Caki2 (cell line): ENCODE measurements around the gene TBXAS1. TPM values are rescaled to one million over a fixed set of nuclear protein-coding genes. Genes with fewer than 3 reads are reported as not detected.

Experiments used
- DNase-seq: peaks from one replicate; pipeline ENCODE4 v3.0.0-alpha.2; 2015; ENCODE audit warnings: low read depth
- in situ Hi-C: cut with HindIII; loops from 2 replicates; pipeline ENCODE4 v1.10.0; 2016; ENCODE audit warnings: low sequenced_read_pairs, low pct_unique_long_range_greater_than_20kb, mixed read lengths
- total RNA-seq: library from RNA; depleted of rRNA; stranded (reverse); fragments of >200 nt; shearing (Covaris generic); gene quantifications from 2 replicates; pipeline ENCODE4 v1.2.3, GENCODE V29; 2014; ENCODE audit warnings: low replicate concordance; rRNA removed

The TBXAS1 gene
- total RNA-seq = 48.6 and 77.6 TPM in 2 replicates

DNA sequence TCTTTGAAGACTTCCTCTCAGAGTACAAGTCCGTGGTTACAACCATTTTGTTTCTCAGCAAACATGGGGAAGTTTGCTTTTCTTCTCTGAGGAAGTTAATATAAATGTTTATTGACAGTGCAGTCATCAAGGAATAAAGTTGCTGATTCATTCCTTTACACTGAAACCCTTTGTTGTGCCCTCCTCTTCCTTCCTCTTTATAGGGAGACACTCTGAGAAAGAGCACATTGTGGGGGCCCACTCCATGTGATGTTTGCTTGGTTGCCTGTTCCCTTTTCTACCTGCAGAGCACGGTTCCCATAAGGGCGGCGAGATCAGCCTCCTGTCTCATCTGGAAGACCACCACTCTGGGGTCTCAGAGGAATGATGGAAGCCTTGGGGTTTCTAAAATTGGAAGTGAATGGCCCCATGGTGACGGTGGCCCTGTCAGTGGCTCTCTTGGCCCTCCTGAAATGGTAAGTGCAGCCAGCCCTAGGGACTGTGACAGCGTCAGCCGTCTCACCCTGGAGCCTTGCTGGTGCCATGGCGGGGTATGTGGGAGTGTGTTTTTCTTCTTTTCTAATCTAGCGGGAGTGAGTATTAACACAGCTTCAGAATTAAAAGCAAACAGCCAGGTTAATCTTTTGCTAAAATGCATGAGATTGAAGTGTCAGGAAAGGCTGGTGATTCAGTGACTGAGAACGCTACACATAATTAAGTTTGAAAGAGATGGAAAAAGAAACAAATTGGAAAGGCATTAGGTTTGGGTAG is at the start of gene TBXAS1:
TBXAS1 (plus strand) TSS at position 240 of the 750 bp plus-strand sequence; CDS start at position 367, 127 bp downstream.
- DNase-seq = peak; percentile 94
- in situ Hi-C loops = no loop called here

DNA sequence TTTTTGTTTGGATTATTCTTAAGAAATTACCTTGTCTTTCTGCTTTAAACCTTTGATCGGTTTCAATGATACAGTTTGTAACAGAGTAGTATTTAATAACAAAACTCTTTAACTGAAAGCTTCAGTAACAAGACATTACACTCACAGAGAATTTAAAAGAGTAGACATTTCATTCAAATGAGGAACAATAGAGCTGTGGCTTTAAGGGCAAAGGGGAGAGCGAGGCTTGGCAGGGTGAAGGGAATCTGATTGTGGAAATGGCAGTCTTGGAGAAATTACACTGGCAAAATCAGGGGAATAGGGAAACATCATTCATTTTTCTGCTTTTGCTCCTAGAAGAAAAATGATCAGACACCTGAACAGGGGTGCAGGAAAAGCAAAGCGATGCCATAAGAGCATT is 46.1 kb upstream of the TBXAS1 start:
- DNase-seq = no peak
- in situ Hi-C loops = no loop called here

DNA sequence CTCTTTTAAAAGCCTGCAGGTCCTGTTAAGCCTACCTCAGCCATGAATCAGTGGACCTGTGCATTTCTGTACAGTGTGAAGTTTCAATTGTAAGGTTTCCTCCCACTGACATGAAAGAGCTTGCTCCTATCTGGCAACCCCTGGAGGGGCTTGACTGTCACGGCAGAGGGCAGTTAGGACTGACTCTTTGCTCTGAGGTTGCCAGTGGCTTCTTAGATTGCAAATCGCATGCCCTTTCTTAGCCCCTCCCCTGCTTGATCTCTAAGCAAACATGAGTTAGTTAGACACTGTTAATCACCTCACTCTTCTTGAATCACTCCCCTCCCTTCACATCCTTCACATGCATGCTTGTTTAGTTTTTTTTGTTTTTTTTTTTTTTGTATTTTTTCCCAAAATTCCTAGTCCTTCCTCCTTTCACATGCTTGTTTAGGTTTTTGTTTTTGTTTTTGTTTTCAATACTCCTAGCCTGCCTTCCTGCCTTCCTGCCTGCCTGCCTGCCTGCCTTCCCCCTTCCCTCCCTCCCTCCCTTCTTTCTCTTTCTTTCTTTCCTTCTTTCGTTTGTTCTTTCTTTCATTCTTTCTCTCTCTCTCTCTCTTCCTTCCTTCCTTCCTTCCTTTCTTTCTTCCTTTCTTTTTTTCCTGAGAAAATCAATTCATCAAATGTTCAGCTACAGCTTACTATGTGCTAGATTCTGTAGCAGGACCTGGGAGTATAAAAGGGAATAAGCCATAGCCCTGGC is 45.2 kb upstream of the TBXAS1 start:
- DNase-seq = no peak
- in situ Hi-C loops = no loop called here

DNA sequence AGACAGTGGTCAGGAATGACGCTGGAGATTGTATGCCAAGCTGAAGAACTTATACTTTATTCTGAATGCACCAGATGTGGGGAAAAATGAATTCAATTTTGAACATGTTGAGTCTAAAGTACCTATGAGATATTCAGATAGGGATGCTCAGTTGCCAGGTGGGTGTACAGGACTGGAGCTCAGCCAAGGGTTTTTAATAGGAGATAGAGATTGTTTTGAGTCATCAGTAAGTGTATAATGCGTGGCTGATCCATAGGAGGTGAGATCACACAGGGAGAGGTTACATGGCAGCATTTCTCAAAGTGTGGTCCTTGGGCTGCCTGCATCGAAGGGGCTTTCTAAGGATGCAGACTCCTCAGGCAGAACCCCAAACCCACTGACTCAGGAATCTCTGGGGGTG is 44.4 kb upstream of the TBXAS1 start:
- DNase-seq = no peak
- in situ Hi-C loops = no loop called here

DNA sequence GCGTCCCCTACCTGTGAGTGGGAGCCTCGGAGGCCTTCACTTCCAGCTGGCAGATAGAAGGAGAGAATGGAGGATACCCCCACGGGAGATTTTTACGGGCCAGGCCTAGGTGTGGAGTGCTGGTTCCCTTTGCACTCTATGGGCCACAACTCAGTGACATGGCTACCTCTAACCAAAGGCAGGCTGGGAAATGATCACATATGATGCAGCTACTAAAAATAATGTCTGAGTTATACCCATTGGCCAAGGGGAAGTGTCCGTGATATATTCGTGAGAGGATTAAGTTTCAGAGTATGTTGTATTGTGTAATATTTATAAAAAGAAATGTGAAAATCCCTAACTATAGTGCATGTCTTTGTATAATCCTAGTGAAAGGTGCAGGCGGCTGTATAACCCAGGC is 37.7 kb upstream of the TBXAS1 start:
- in situ Hi-C loops = no loop called here
- DNase-seq = no peak

DNA sequence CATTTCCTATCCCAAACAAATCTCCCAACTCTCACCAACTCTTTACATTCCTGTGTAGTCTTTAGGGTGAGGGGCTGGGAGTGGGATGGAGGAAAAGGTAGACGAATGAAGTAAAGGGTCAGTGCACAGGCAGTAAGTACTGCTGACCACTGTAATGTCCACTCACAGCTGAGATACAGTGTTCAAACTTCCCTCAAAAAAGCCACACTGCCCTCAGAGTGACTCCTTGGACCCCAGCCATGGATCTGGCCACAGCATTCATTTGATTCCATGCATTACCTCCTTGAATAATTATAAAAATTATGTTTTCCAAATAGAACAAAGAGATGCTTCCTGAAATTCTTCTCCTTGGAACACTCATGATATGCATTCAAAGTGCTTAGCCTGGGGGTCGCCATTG is 31.5 kb upstream of the TBXAS1 start:
- in situ Hi-C loops = no loop called here
- DNase-seq = no peak

DNA sequence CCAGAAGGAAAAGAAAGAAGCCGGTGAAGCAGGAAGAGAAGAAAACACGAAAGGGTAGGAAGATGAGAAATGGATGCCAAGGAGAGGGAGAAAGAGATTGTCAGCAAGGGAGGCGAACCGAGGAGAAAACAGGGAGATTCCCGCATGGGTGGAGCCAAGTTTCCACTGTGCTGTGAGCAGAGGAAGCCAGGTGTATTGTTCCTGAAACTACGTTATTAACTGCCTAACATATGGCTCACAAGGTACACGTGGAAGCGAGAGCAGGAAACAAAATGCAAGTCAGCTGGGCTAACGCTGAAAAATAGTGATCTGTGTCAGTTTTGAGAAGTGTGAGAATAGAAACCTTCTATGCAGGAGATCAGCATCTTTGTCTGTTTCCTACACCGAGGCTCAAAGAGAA is 30.8 kb upstream of the TBXAS1 start:
- in situ Hi-C loops = no loop called here
- no peak for DNase-seq

DNA sequence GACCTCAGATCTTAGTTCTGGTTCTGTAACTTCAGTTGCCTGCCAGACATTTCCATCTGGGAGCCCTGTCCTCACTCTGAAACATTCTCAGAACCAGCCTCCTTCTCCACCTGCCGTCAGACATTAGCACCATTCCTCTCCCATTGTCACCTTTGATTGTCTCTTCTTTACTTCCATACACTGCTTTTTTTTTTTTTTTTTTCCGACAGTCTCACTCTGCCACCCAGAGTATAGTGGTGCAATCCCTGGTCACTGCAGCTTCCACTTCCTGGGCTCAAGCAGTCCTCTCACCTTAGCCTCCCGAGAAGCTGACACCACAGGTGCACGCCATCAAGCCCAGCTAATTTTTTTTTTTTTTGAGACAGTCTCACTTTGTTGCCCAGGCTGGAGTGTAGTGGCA is 30.2 kb upstream of the TBXAS1 start:
- in situ Hi-C loops = no loop called here

DNA sequence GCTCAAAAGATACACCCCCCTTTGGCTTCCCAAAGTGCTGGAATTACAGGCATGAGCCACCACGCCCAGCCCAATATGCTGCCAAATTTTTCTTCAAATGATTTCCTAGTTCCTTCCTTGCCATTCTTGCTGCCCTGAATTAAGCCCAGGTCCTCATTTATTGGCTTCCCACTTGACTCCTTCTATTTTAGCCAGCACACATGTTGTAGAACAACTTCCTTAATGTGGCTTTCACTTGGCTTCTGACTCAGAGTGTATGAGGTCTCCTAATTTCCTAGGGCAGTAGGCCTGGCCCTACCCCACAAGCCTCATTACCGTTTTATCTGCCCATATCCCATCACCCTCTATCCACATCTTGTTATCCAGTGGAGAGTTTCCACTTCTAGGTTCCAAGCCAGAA is 29.5 kb upstream of the TBXAS1 start:
- in situ Hi-C loops = no loop called here
- DNase-seq = no peak

More for the DNA sequence above, 30.2 kb upstream of the TBXAS1 start:
- no peak for DNase-seq

DNA sequence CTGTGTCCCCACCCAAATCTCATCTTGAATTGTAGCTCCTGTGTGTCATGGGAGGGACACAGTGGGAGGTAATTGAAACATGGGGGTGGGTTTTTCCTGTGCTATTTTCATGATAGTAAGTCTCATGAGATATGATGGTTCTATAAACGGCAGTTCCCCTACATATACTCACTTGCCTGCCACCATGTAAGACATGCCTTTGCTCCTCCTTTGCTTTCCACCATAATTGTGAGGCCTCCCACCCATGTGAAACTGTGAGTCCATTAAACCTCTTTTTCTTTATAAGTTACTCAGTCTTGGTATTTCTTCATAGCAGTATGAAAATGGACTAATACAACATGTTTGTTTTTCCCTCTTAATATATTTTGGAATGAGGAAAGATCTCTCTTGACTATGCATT is 24.5 kb upstream of the TBXAS1 start:
- in situ Hi-C loops = no loop called here
- no peak for DNase-seq

DNA sequence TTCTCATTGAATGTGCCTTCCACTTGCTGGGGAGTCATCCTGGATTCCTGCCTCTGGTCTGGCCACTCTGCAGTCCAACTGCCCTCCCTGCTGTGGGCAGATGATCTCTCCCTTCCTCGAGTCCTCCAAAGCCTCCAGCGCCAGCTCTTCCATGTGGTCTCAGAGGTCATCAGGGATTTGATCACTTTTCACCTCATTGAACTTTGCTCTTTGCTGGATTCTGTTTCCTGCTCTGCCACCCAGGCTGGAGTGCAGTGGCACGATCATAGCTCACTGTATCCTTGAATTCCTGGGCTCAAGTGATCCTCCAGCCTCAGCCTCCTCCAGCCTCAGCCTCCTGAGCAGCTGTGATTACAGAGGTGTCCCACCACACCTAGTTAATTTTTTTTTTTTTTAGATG is 22.1 kb upstream of the TBXAS1 start:
- in situ Hi-C loops = no loop called here
- DNase-seq = no peak

DNA sequence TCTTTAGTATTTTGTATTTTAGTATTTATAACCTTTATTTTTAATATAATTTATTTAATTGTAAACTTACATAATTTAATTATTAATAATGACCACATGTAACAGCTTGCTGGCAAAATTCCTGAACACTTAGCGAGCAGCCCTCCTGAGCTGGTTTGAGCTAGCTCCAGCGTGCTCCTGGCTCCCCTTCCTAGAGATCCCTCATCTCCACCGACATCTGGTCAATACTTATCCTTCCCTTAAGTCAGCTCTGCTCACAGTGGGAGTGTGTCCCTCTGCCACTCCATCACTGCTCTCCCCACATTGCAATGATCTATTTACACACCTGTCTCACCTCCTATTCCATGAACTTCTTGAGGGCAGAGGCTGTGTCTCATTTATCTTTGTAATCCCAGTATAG is 20.6 kb upstream of the TBXAS1 start:
- no peak for DNase-seq
- in situ Hi-C loops = no loop called here

DNA sequence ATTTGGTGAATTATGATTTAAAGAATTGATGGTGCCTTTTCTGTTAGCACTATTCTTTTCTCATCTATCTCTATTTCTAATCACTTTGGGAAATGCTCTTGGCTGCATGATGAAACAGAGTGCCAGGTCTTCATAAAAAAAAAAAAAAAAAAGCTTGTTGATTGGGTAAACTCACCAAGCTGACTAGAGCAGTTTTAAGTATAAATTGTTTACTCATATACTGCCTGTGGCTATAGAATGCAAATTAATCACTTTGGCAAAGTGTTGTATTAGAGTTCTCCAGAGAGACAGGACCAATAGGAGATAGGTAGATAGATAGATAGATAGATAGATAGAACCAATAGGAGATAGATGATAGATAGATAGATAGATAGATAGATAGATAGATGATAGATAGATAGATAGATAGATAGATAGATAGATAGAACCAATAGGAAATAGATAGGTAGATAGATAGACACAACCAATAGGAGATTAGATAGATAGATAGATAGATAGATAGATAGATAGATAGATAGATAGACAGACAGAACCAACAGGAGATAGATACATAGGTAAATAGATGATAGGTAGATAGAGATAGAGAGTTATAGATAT is 20.1 kb upstream of the TBXAS1 start:
- in situ Hi-C loops = no loop called here
- no peak for DNase-seq

DNA sequence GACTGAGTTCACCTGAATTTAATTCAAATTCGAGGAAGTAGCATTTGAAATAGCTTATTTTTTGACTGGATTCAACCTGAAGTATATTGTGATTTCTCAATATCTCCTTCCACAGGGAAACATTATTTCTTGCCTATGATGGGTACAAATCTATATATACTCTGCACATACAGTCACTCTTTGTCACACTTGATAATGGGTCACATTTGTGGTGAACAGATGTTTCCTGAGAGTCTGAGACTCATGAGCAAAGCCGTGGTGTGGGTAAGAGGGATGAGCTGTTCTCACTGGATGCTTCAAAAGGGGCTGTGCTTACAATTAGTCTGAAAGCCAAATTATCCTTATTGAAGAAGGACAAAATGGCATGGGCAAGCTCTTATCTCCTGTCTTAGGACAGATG is 18.0 kb upstream of the TBXAS1 start:
- no peak for DNase-seq
- in situ Hi-C loops = no loop called here

DNA sequence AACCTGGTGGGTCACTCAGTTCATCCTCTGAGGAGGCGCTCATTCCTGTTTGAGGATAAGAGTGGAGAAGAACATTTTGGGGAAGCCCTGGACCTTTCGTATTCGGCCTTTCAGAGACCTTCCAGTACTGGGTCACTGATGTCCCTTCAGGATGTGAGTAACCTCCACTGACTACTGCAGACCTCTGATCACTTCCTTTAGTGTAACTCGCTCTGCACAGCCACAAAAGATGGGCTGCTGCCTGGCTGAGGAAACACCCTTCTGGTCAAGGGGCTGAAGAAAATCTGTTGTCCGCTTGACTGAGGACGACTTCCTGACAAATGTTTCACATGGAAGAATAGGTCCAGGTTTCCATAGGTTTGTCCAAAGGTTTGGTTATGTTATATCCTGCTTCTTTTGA is 15.9 kb upstream of the TBXAS1 start:
- in situ Hi-C loops = no loop called here
- DNase-seq = no peak

DNA sequence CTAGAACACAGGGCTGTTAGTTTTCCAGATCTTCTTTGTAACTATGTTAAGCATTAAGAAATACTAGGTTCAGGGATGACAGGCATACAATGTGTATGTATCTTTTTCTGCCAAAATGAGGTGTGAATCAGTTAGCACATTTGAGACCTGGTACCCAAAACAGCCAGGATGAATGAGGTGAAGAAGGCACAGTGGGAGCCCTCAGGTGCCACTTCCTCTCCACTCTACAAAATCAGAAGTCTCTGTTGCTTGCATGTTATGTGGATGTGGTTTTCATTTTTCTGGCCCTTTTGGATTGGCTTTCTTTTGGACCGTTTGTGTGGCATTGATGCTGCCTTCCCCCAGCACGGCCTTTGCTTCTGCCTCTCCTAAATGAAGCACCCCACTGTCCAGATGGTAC is 15.4 kb upstream of the TBXAS1 start:
- in situ Hi-C loops = no loop called here
- no peak for DNase-seq

DNA sequence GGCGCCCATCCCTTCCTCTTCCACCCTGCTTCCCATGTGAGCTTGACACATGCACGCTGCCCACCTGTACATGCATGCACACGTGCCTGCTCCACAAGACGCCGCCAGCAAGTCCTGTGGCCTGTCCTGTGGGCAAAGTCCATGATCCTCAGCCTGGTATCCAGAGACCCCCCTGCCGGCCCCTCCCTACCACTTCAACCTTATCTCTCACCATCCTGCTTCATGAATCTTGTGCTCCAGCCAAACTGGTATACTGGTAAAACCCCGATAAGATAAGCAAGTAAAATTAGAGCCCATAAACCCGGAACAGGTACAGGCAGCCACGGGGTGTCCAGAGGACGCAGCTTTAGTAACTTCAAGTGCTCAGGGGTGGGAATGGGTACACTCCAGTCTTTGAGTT is 11.8 kb upstream of the TBXAS1 start:
- no peak for DNase-seq
- in situ Hi-C loops = no loop called here

DNA sequence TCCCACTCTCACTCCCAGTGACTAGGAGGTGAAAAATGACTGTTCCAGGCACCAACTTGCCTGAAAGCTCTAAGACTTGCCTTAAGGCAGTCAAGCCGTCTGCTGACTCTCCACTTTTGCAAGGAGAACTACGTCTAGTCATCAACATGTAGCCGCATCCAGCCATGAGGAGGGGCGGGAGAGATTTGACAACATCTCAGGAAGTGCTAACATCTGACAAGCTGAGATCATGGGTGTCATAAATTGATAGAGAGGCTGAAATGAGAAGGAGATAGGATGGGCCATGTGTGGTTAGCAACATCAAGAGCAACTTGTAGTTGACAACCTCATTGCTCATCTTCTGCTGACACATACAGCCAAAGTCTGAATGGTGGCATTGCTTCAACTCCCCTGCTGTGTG is 9.0 kb upstream of the TBXAS1 start:
- DNase-seq = no peak
- in situ Hi-C loops = no loop called here

DNA sequence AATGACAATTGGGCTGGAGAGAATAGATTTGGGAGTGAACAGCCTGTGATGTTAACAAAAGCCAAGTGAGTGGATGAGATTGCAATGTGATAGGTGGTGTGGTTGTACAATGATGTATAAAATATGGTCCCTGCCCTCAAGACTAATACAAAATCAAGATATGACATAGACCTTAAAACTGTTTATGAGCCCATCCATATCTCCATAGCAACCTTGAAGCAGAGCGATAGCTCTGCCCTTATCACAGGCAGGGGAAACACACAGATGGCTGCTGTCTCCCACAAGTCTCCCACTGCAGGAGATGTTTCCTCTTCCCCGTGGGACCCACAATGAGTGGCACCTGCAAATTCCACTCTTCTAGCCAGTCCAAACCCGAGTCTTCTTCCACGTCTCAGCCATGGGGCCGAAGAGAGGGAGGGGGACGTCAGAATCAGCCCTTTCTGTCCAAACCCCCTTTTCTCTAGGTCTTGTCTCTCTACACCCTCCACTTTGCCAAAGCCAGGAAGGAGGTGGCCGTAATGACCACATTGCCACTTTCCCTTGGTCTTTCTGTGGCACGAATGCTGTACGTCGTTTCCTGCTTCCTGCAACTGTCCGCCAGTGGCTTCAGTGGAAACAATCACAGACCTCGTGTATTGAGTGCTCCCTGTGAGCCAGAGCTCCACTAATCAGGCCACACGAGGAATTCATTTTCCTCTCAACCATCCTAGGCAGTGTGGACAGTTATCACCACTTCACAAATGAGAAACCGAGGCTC is 7.5 kb upstream of the TBXAS1 start:
- no peak for DNase-seq
- in situ Hi-C loops = no loop called here
